ENCODE measurements around the gene AKAP10. TPM values are rescaled to one million over a fixed set of nuclear protein-coding genes. Genes with fewer than 3 reads are reported as not detected.

Gene AKAP10
- total and polyA plus RNA-seq, 2 of the 4 experiments (the other 2 are of a cell fraction) = 12.7 to 18.6 TPM

GRCh38 chr17:19943026-19943425 lies 34.6 kb downstream of the AKAP10 start:
- Histone ChIP-seq H3K9me1 (ENCODE audit: insufficient read depth, low read length) (peaks cover 13% of the 10 kb centered on the region), H3K27me3 (ENCODE audit: control insufficient read depth, insufficient read depth, low read length) (no peaks in the 10 kb centered on the region), H3K18ac (ENCODE audit: low read depth, low read length) (no peak overlapping the region), H4K91ac (ENCODE audit: insufficient read depth, low read depth, low read length) (no peak overlapping the region), H2AK9ac (replicated peaks; ENCODE audit: low read depth, low read length, poor library complexity) (no peak overlapping the region), H2AK5ac (ENCODE audit: low read depth, low read length) (no peak overlapping the region), H3K36me3 (ENCODE audit: control insufficient read depth, insufficient read depth, low read length) (peaks cover 16% of the 10 kb centered on the region), H4K8ac (ENCODE audit: low read depth in 2 of 2, low read length in 2 of 2) (no peak overlapping the region), H2BK20ac (ENCODE audit: low read depth, low read length) (no peak overlapping the region), H3K4me1 (ENCODE audit: control insufficient read depth, insufficient read depth, low read length) (peaks cover 9% of the 10 kb centered on the region), H3K4ac (ENCODE audit: low read depth, low read length) (no peak overlapping the region), H4K5ac (ENCODE audit: low read depth, low read length) (no peak overlapping the region), H2BK120ac (ENCODE audit: low read depth, low read length) (no peak overlapping the region), H3K14ac (replicated peaks; ENCODE audit: low read depth, low read length) (no peak overlapping the region), H3K4me2 (ENCODE audit: low read depth, low read length) (no peak overlapping the region), H3K79me1 (ENCODE audit: low read depth in 1 of 2, low read length in 2 of 2) (peaks cover 38 to 56% of the 10 kb centered on the region in 2 experiments), H3K23ac (ENCODE audit: low read depth, low read length) (no peak overlapping the region), H3K56ac (ENCODE audit: extremely low read depth, insufficient read depth, low read length) (no peak overlapping the region), H2BK5ac (ENCODE audit: low read depth, low read length, poor library complexity, severe bottlenecking) (no peak overlapping the region), H2BK15ac (ENCODE audit: low read depth, low read length) (no peak overlapping the region), H3K9me3 (ENCODE audit: control insufficient read depth, insufficient read depth, low read length) (no peaks in the 10 kb centered on the region), H2AFZ (replicated peaks; ENCODE audit: low read length, poor library complexity) (no peak overlapping the region), H4K20me1 (ENCODE audit: insufficient read depth, low read length) (peaks cover 25% of the 10 kb centered on the region), H3K4me3 (ENCODE audit: insufficient read depth, low read depth, low read length) (no peak overlapping the region), H3K27ac (ENCODE audit: insufficient read depth, low read length) (no peak overlapping the region), H3K9ac (ENCODE audit: low read depth, low read length) (no peak overlapping the region)
- in situ Hi-C loops (cut with MboI; ENCODE audit: low sequenced_read_pairs) (no loop called here), intact Hi-C loops (cut with micrococcal nuclease) (no loop called here), dilution Hi-C loops (cut with HindIII; ENCODE audit: low sequenced_read_pairs, unreplicated experiment) (no loop called here)
- TF ChIP-seq, protein P1, sequence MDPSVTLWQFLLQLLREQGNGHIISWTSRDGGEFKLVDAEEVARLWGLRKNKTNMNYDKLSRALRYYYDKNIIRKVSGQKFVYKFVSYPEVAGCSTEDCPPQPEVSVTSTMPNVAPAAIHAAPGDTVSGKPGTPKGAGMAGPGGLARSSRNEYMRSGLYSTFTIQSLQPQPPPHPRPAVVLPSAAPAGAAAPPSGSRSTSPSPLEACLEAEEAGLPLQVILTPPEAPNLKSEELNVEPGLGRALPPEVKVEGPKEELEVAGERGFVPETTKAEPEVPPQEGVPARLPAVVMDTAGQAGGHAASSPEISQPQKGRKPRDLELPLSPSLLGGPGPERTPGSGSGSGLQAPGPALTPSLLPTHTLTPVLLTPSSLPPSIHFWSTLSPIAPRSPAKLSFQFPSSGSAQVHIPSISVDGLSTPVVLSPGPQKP (IDR thresholded peaks at IDR 0.05; ENCODE audit: borderline replicate concordance, low read depth, low read length) = no peak
- no peak for TF ChIP-seq MAZ (IDR thresholded peaks at IDR 0.05; ENCODE audit: borderline replicate concordance, low read depth, low read length)
- TF ChIP-seq, protein P2, sequence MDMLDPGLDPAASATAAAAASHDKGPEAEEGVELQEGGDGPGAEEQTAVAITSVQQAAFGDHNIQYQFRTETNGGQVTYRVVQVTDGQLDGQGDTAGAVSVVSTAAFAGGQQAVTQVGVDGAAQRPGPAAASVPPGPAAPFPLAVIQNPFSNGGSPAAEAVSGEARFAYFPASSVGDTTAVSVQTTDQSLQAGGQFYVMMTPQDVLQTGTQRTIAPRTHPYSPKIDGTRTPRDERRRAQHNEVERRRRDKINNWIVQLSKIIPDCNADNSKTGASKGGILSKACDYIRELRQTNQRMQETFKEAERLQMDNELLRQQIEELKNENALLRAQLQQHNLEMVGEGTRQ (IDR thresholded peaks at IDR 0.05; ENCODE audit: low read depth, low read length) = no peak
- no peak for TF ChIP-seq MAFK (IDR thresholded peaks at IDR 0.05; ENCODE audit: low read depth, low read length)
- no peak for TF ChIP-seq CHD1 (IDR thresholded peaks at IDR 0.05; ENCODE audit: low read depth, low read length)
- TF ChIP-seq RFX5 (IDR thresholded peaks at IDR 0.05; ENCODE audit: low read depth, low read length) = no peak
- no peak for TF ChIP-seq BHLHE40 (IDR thresholded peaks at IDR 0.05; ENCODE audit: low read depth, low read length)
- no peak for TF ChIP-seq RCOR1 (IDR thresholded peaks at IDR 0.05; ENCODE audit: insufficient replicate concordance, low read length)
- TF ChIP-seq RAD21 (IDR thresholded peaks at IDR 0.05; ENCODE audit: low read length) = no peak
- no peak for TF ChIP-seq MXI1 (IDR thresholded peaks at IDR 0.05; ENCODE audit: borderline replicate concordance, low read depth, low read length)
- no peak for TF ChIP-seq CTCF (conservative IDR thresholded peaks at IDR 0.05; ENCODE audit: low read depth, low read length)
- no peak for TF ChIP-seq NFE2L2 (IDR thresholded peaks at IDR 0.05; ENCODE audit: low read depth, low read length)
- no peak for DNase-seq
- ChIA-PET POLR2A (ENCODE audit: unreplicated experiment) (no interaction called here), CTCF (no interaction called here)
- ATAC-seq (ENCODE audit: low read depth) = no peak; the same call in 1 of the 2 replicates
- 100% methylated on average over 1 of the region's 5 CpGs; no CpG with 5 or more reads in 1 of the 2 experiments for whole genome bisulfite sequencing, 2 experiments (ENCODE audit: extremely low coverage in 2 of 2, insufficient read length in 1 of 2)
- BruUV-seq (replicated peaks) = no TSS peak
